Natural killer cell (primary cell): ENCODE results near the gene ETV6. TPM values are rescaled to one million over a fixed set of nuclear protein-coding genes. Genes with fewer than 3 reads are reported as not detected.

Experiments used
- ATAC-seq, 3 donors: fragments of 150-1000 bp in 2 of 3; fragments of 200-7000 bp in 1 of 3; cut with Tn5 transposase; 1 replicate in 1 of 3; 2 replicates in 2 of 3; pipeline ENCODE4 v1.10.0; 2021; ENCODE audit warnings: mild to moderate bottlenecking in 2 of 3, moderate library complexity in 2 of 3
- DNase-seq, 2 donors: peaks; one replicate each; pipeline versions ENCODE4 v3.0.0 to v3.0.0-alpha.2; 2013 to 2021; ENCODE audit warnings: mixed read lengths in 1 of 2
- H3K27ac ChIP-seq: one replicate; pipeline ENCODE4 v1.5.1; 2013; ENCODE audit warnings: mild to moderate bottlenecking, low read length
- H3K27me3 ChIP-seq: one replicate; pipeline ENCODE4 v1.6.1; 2013; ENCODE audit warnings: low read length; ENCODE audit not compliant: control insufficient read depth, insufficient read depth
- H3K36me3 ChIP-seq: one replicate; pipeline ENCODE4 v1.6.1; 2013; ENCODE audit warnings: low read length; ENCODE audit not compliant: control insufficient read depth, insufficient read depth
- H3K4me1 ChIP-seq: one replicate; pipeline ENCODE4 v1.6.1; 2013; ENCODE audit warnings: low read length; ENCODE audit not compliant: control insufficient read depth, insufficient read depth
- H3K4me3 ChIP-seq: one replicate; pipeline ENCODE4 v1.5.1; 2013; ENCODE audit warnings: low read length
- H3K9me3 ChIP-seq: one replicate; pipeline ENCODE4 v1.6.1; 2013; ENCODE audit warnings: low read length; ENCODE audit not compliant: control insufficient read depth, insufficient read depth
- H3K27ac Mint-ChIP-seq, 2 donors: one replicate each; pipeline ENCODE4 v1.8.0; 2022; ENCODE audit warnings: mild to moderate bottlenecking in 2 of 2, mixed read lengths in 2 of 2, moderate library complexity in 1 of 2
- H3K27me3 Mint-ChIP-seq, 2 donors: one replicate each; pipeline ENCODE4 v1.8.0; 2022; ENCODE audit warnings: low read depth in 2 of 2, mixed read lengths in 2 of 2
- H3K36me3 Mint-ChIP-seq: one replicate; pipeline ENCODE4 v1.8.0; 2022; ENCODE audit warnings: mixed read lengths
- H3K4me1 Mint-ChIP-seq, 2 donors: one replicate each; pipeline ENCODE4 v1.8.0; 2022; ENCODE audit warnings: mixed read lengths in 2 of 2
- H3K4me3 Mint-ChIP-seq: one replicate; pipeline ENCODE4 v1.8.0; 2022; ENCODE audit warnings: mild to moderate bottlenecking, moderate library complexity, mixed read lengths
- H3K9me3 Mint-ChIP-seq, 2 donors: one replicate each; pipeline ENCODE4 v1.8.0; 2022; ENCODE audit warnings: mixed read lengths in 2 of 2
- CTCF ChIP-seq: fragments of 200-600 bp; IDR thresholded peaks from one replicate; pipeline ENCODE4 v1.8.0; 2022; ENCODE audit warnings: antibody characterized with exemption
- WGBS: methylation state at CpG from one replicate; pipeline ENCODE4 v1.1.7; 2013; ENCODE audit warnings: missing lambda C conversion rate; ENCODE audit not compliant: insufficient coverage; 5-methylcytosine and 5-hydroxymethylcytosine counted together
- intact Hi-C: fragments of 100-400 bp; cut with micrococcal nuclease; formaldehyde crosslinking; loops from one replicate; pipeline ENCODE4 v1.14.2; 2022
- total RNA-seq, 4 donors: library from RNA; stranded (reverse); fragments of 120-200 nt in 1 of 4; gene quantifications; one replicate each; pipeline versions ENCODE4 v1.2.3 to v1.2.4, GENCODE V29; 2013 to 2022

Gene ETV6
- total RNA-seq, 3 donors from 2014 or later (not counting 1 experiment from before 2014, with no cell fraction given): 38.9 to 49.5 (median 40.6) TPM

- Mint-ChIP-seq H3K4me1 (peaks cover 19 to 41% of the 10 kb centered on the region in 2 donors), H3K27ac (no peak overlapping the region), H3K36me3 (no peaks in the 10 kb centered on the region), H3K9me3 (no peaks in the 10 kb centered on the region), H3K27me3 (no peaks in the 10 kb centered on the region), H3K4me3 (no peak overlapping the region)
- no peaks in the 10 kb centered on the region for H3K9me3 ChIP-seq
- intact Hi-C loops: no loop called here
- WGBS: 100% methylated on average over 1 of the region's 6 CpGs
- ATAC-seq (no peak), DNase-seq (no peak)
- no peaks in the 10 kb centered on the region for H3K27me3 ChIP-seq
- no peaks in the 10 kb centered on the region for H3K36me3 ChIP-seq
- no peak overlapping the region for H3K27ac ChIP-seq
- TF ChIP-seq CTCF: no peak
- no peaks in the 10 kb centered on the region for H3K4me1 ChIP-seq
- no peak overlapping the region for H3K4me3 ChIP-seq
Measured at GRCh38 chr12:11787933-11788849, 138.7 kb downstream of the ETV6 start.

GRCh38 chr12:11793921-11794710 lies 144.6 kb downstream of the ETV6 start:
- intact Hi-C loops: no loop called here
- Histone ChIP-seq H3K4me1 (peaks cover 11% of the 10 kb centered on the region), H3K27ac (no peak overlapping the region), H3K27me3 (no peaks in the 10 kb centered on the region), H3K9me3 (no peaks in the 10 kb centered on the region), H3K36me3 (no peaks in the 10 kb centered on the region), H3K4me3 (no peak overlapping the region)
- no peak for DNase-seq
- no peak for TF ChIP-seq CTCF
- Mint-ChIP-seq H3K36me3 (no peaks in the 10 kb centered on the region), H3K27ac (no peak overlapping the region), H3K4me1 (peaks cover 68 to 69% of the 10 kb centered on the region in 2 donors), H3K9me3 (no peaks in the 10 kb centered on the region), H3K27me3 (no peaks in the 10 kb centered on the region), H3K4me3 (no peak overlapping the region)
- ATAC-seq: no peak
- WGBS: 71% methylated on average over 14 of the region's 14 CpGs

- no peak overlapping the region for H3K4me3 Mint-ChIP-seq
- no peaks in the 10 kb centered on the region for H3K9me3 ChIP-seq
- DNase-seq: no peak
- intact Hi-C loops: no loop called here
- 64% methylated on average over 4 of the region's 4 CpGs for WGBS
- no peaks in the 10 kb centered on the region for H3K27me3 Mint-ChIP-seq
- no peak for ATAC-seq
- peaks cover 65 to 67% of the 10 kb centered on the region in 2 donors for H3K4me1 Mint-ChIP-seq
- H3K27me3 ChIP-seq: no peaks in the 10 kb centered on the region
- no peak overlapping the region for H3K27ac ChIP-seq
- no peaks in the 10 kb centered on the region for H3K36me3 Mint-ChIP-seq
- no peak for TF ChIP-seq CTCF
- no peaks in the 10 kb centered on the region for H3K36me3 ChIP-seq
- H3K9me3 Mint-ChIP-seq: no peaks in the 10 kb centered on the region
- H3K27ac Mint-ChIP-seq: no peak overlapping the region
- H3K4me1 ChIP-seq: peaks cover 12% of the 10 kb centered on the region
- H3K4me3 ChIP-seq: no peak overlapping the region
Measured at GRCh38 chr12:11794751-11795150, 145.3 kb downstream of the ETV6 start.
